HG02763 (cell line): Measurements from ENCODE around the gene TNFRSF8.

Source experiments
- ATAC-seq: cut with Tn5 transposase; IDR thresholded peaks from one replicate; pipeline ENCODE4 v1.9.1; 2021; ENCODE audit warnings: mild to moderate bottlenecking, moderate library complexity; ENCODE audit not compliant: unreplicated experiment

Gene TNFRSF8

GRCh38 chr1:12140515-12141162 is 77.5 kb downstream of the TNFRSF8 start:
- no peak for ATAC-seq

GRCh38 chr1:12141163-12141850 is 78.2 kb downstream of the TNFRSF8 start:
- no peak for ATAC-seq

GRCh38 chr1:12142141-12142823 is 79.2 kb downstream of the TNFRSF8 start:
- ATAC-seq = no peak

- ATAC-seq = no peak
Measured at GRCh38 chr1:12142891-12143630, 80.0 kb downstream of the TNFRSF8 start.

GRCh38 chr1:12143631-12144155 is 80.6 kb downstream of the TNFRSF8 start:
- ATAC-seq = peak; percentile 36

GRCh38 chr1:12144236-12144635 is 81.1 kb downstream of the TNFRSF8 start:
- ATAC-seq = no peak

- no peak for ATAC-seq
Measured at GRCh38 chr1:12144969-12145368, 81.9 kb downstream of the TNFRSF8 start.

- ATAC-seq = no peak
Measured at GRCh38 chr1:12145616-12146342, 82.7 kb downstream of the TNFRSF8 start.

- ATAC-seq = no peak
Measured at GRCh38 chr1:12146343-12147112, 83.4 kb downstream of the TNFRSF8 start.

- ATAC-seq = no peak
Measured at GRCh38 chr1:12147201-12147701, 84.1 kb downstream of the TNFRSF8 start.

- ATAC-seq = no peak
Measured at GRCh38 chr1:12148160-12148957, 85.3 kb downstream of the TNFRSF8 start.

- ATAC-seq = no peak
Measured at GRCh38 chr1:12148958-12149790, 86.1 kb downstream of the TNFRSF8 start.

- ATAC-seq = no peak
Measured at GRCh38 chr1:12149791-12150175, 86.7 kb downstream of the TNFRSF8 start.

GRCh38 chr1:12150456-12151200 is 87.5 kb downstream of the TNFRSF8 start:
- ATAC-seq = no peak

- no peak for ATAC-seq
Measured at GRCh38 chr1:12151465-12151864, 88.4 kb downstream of the TNFRSF8 start.

GRCh38 chr1:12152113-12152891 is 89.2 kb downstream of the TNFRSF8 start:
- peak; percentile 62 for ATAC-seq
